ENCODE data around the gene PSMC5.
"Not testable (repeated sequence)": the region's sequence is repeated elsewhere in the genome, so short reads cannot be mapped to it uniquely, and the experiment has no call there.

PSMC5 gene

GRCh38 chr17:63836811-63837210, 9.6 kb downstream of the PSMC5 start:
- Histone ChIP-seq H3K27ac (ENCODE audit: low read depth in 2 of 2, low read length in 2 of 2) (no peak overlapping the region), H3K9ac (ENCODE audit: low read depth in 1 of 2, low read length in 2 of 2) (no peak overlapping the region), H3K27me3 (ENCODE audit: control insufficient read depth in 2 of 2, insufficient read depth in 2 of 2, low read length in 2 of 2) (no peaks in the 10 kb centered on the region), H3K4me3 (ENCODE audit: low read length in 2 of 2) (no peak overlapping the region), H3K9me3 (ENCODE audit: control insufficient read depth in 2 of 2, low read length in 2 of 2) (no peaks in the 10 kb centered on the region), H3K36me3 (ENCODE audit: control insufficient read depth in 2 of 2, insufficient read depth in 2 of 2, low read length in 2 of 2) (peaks cover 46 to 50% of the 10 kb centered on the region in 2 donors), H3K4me1 (ENCODE audit: control insufficient read depth in 2 of 2, insufficient read depth in 2 of 2, low read length in 2 of 2) (peaks cover 28 to 35% of the 10 kb centered on the region in 2 donors)

GRCh38 chr17:63837480-63837879, 10.2 kb downstream of the PSMC5 start:
- H3K9ac ChIP-seq (ENCODE audit: low read depth in 1 of 2, low read length in 2 of 2): no peak overlapping the region
- H3K4me3 ChIP-seq (ENCODE audit: low read length in 2 of 2): no peak overlapping the region
- H3K36me3 ChIP-seq (ENCODE audit: control insufficient read depth in 2 of 2, insufficient read depth in 2 of 2, low read length in 2 of 2): peaks cover 39 to 44% of the 10 kb centered on the region in 2 donors
- no peak overlapping the region for H3K27ac ChIP-seq (ENCODE audit: low read depth in 2 of 2, low read length in 2 of 2)
- no peaks in the 10 kb centered on the region for H3K27me3 ChIP-seq (ENCODE audit: control insufficient read depth in 2 of 2, insufficient read depth in 2 of 2, low read length in 2 of 2)
- peaks cover 28 to 35% of the 10 kb centered on the region in 2 donors for H3K4me1 ChIP-seq (ENCODE audit: control insufficient read depth in 2 of 2, insufficient read depth in 2 of 2, low read length in 2 of 2)
- H3K9me3 ChIP-seq (ENCODE audit: control insufficient read depth in 2 of 2, low read length in 2 of 2): no peaks in the 10 kb centered on the region

- H3K27ac ChIP-seq (ENCODE audit: low read depth in 2 of 2, low read length in 2 of 2): peak overlapping the region; percentile 54 to 76
- peaks cover 33 to 38% of the 10 kb centered on the region in 2 donors for H3K36me3 ChIP-seq (ENCODE audit: control insufficient read depth in 2 of 2, insufficient read depth in 2 of 2, low read length in 2 of 2)
- H3K9me3 ChIP-seq (ENCODE audit: control insufficient read depth in 2 of 2, low read length in 2 of 2): no peaks in the 10 kb centered on the region
- H3K4me3 ChIP-seq (ENCODE audit: low read length in 2 of 2): no peak overlapping the region
- H3K27me3 ChIP-seq (ENCODE audit: control insufficient read depth in 2 of 2, insufficient read depth in 2 of 2, low read length in 2 of 2): no peaks in the 10 kb centered on the region
- peaks cover 28 to 35% of the 10 kb centered on the region in 2 donors for H3K4me1 ChIP-seq (ENCODE audit: control insufficient read depth in 2 of 2, insufficient read depth in 2 of 2, low read length in 2 of 2)
- peak overlapping the region; percentile 6 to 24 for H3K9ac ChIP-seq (ENCODE audit: low read depth in 1 of 2, low read length in 2 of 2)
Measured at GRCh38 chr17:63837962-63838600, 10.8 kb downstream of the PSMC5 start.

- no peaks in the 10 kb centered on the region for H3K9me3 ChIP-seq (ENCODE audit: control insufficient read depth in 2 of 2, low read length in 2 of 2)
- peaks cover 28 to 37% of the 10 kb centered on the region in 2 donors for H3K4me1 ChIP-seq (ENCODE audit: control insufficient read depth in 2 of 2, insufficient read depth in 2 of 2, low read length in 2 of 2)
- H3K36me3 ChIP-seq (ENCODE audit: control insufficient read depth in 2 of 2, insufficient read depth in 2 of 2, low read length in 2 of 2): peaks cover 27 to 32% of the 10 kb centered on the region in 2 donors
- H3K4me3 ChIP-seq (ENCODE audit: low read length in 2 of 2): peak overlapping the region in 1 of 2 donors; percentile 52
- no peaks in the 10 kb centered on the region for H3K27me3 ChIP-seq (ENCODE audit: control insufficient read depth in 2 of 2, insufficient read depth in 2 of 2, low read length in 2 of 2)
- peak overlapping the region; percentile 57 to 63 for H3K9ac ChIP-seq (ENCODE audit: low read depth in 1 of 2, low read length in 2 of 2)
- H3K27ac ChIP-seq (ENCODE audit: low read depth in 2 of 2, low read length in 2 of 2): peak overlapping the region; percentile 76 to 81
Measured at GRCh38 chr17:63838631-63839171, 11.5 kb downstream of the PSMC5 start.

- Histone ChIP-seq H3K27me3 (ENCODE audit: control insufficient read depth in 2 of 2, insufficient read depth in 2 of 2, low read length in 2 of 2) (no peaks in the 10 kb centered on the region), H3K9ac (ENCODE audit: low read depth in 1 of 2, low read length in 2 of 2) (peak overlapping the region; percentile 91 to 92), H3K4me1 (ENCODE audit: control insufficient read depth in 2 of 2, insufficient read depth in 2 of 2, low read length in 2 of 2) (peaks cover 28 to 35% of the 10 kb centered on the region in 2 donors), H3K27ac (ENCODE audit: low read depth in 2 of 2, low read length in 2 of 2) (peak overlapping the region; percentile 88 to 90), H3K9me3 (ENCODE audit: control insufficient read depth in 2 of 2, low read length in 2 of 2) (no peaks in the 10 kb centered on the region), H3K36me3 (ENCODE audit: control insufficient read depth in 2 of 2, insufficient read depth in 2 of 2, low read length in 2 of 2) (peaks cover 10 to 12% of the 10 kb centered on the region in 2 donors), H3K4me3 (ENCODE audit: low read length in 2 of 2) (peak overlapping the region; percentile 87 to 93)
Measured at GRCh38 chr17:63840591-63841349, 13.5 kb downstream of the PSMC5 start.

- H3K36me3 ChIP-seq (ENCODE audit: control insufficient read depth in 2 of 2, insufficient read depth in 2 of 2, low read length in 2 of 2): peaks cover 6 to 8% of the 10 kb centered on the region in 2 donors
- peak overlapping the region; percentile 87 to 93 for H3K4me3 ChIP-seq (ENCODE audit: low read length in 2 of 2)
- H3K27ac ChIP-seq (ENCODE audit: low read depth in 2 of 2, low read length in 2 of 2): peak overlapping the region; percentile 88 to 90
- no peaks in the 10 kb centered on the region for H3K27me3 ChIP-seq (ENCODE audit: control insufficient read depth in 2 of 2, insufficient read depth in 2 of 2, low read length in 2 of 2)
- H3K9ac ChIP-seq (ENCODE audit: low read depth in 1 of 2, low read length in 2 of 2): peak overlapping the region; percentile 91 to 92
- H3K4me1 ChIP-seq (ENCODE audit: control insufficient read depth in 2 of 2, insufficient read depth in 2 of 2, low read length in 2 of 2): peaks cover 28 to 35% of the 10 kb centered on the region in 2 donors
- no peaks in the 10 kb centered on the region for H3K9me3 ChIP-seq (ENCODE audit: control insufficient read depth in 2 of 2, low read length in 2 of 2)
Measured at GRCh38 chr17:63841350-63842172, 14.3 kb downstream of the PSMC5 start.

- peaks cover 28 to 35% of the 10 kb centered on the region in 2 donors for H3K4me1 ChIP-seq (ENCODE audit: control insufficient read depth in 2 of 2, insufficient read depth in 2 of 2, low read length in 2 of 2)
- no peaks in the 10 kb centered on the region for H3K9me3 ChIP-seq (ENCODE audit: control insufficient read depth in 2 of 2, low read length in 2 of 2)
- H3K4me3 ChIP-seq (ENCODE audit: low read length in 2 of 2): peak overlapping the region; percentile 87 to 93
- peak overlapping the region; percentile 88 to 90 for H3K27ac ChIP-seq (ENCODE audit: low read depth in 2 of 2, low read length in 2 of 2)
- peaks cover 0 to 2% of the 10 kb centered on the region in 2 donors for H3K36me3 ChIP-seq (ENCODE audit: control insufficient read depth in 2 of 2, insufficient read depth in 2 of 2, low read length in 2 of 2)
- peak overlapping the region; percentile 91 to 92 for H3K9ac ChIP-seq (ENCODE audit: low read depth in 1 of 2, low read length in 2 of 2)
- no peaks in the 10 kb centered on the region for H3K27me3 ChIP-seq (ENCODE audit: control insufficient read depth in 2 of 2, insufficient read depth in 2 of 2, low read length in 2 of 2)
Measured at GRCh38 chr17:63842173-63842539, 14.9 kb downstream of the PSMC5 start.

- Histone ChIP-seq H3K4me3 (ENCODE audit: low read length in 2 of 2) (peak within 1 kb of the TSS; percentile 87 to 93), H3K27ac (ENCODE audit: low read depth in 2 of 2, low read length in 2 of 2) (peak within 1 kb of the TSS; percentile 88 to 90), H3K27me3 (ENCODE audit: control insufficient read depth in 2 of 2, insufficient read depth in 2 of 2, low read length in 2 of 2) (no peaks in the 10 kb centered on the region), H3K36me3 (ENCODE audit: control insufficient read depth in 2 of 2, insufficient read depth in 2 of 2, low read length in 2 of 2) (no peaks in the 10 kb centered on the region), H3K4me1 (ENCODE audit: control insufficient read depth in 2 of 2, insufficient read depth in 2 of 2, low read length in 2 of 2) (peaks cover 28 to 33% of the 10 kb centered on the region in 2 donors), H3K9ac (ENCODE audit: low read depth in 1 of 2, low read length in 2 of 2) (peak within 1 kb of the TSS; percentile 91 to 92), H3K9me3 (ENCODE audit: control insufficient read depth in 2 of 2, low read length in 2 of 2) (no peaks in the 10 kb centered on the region)
Measured at GRCh38 chr17:63842540-63843386, 15.5 kb downstream of the PSMC5 start, which contains the start of gene SMARCD2. SMARCD2 (minus strand) TSS chr17:63842685; CDS start chr17:63842674, 11 bp downstream.

- H3K27me3 ChIP-seq (ENCODE audit: control insufficient read depth in 2 of 2, insufficient read depth in 2 of 2, low read length in 2 of 2); H3K9me3 ChIP-seq (ENCODE audit: control insufficient read depth in 2 of 2, low read length in 2 of 2); H3K36me3 ChIP-seq (ENCODE audit: control insufficient read depth in 2 of 2, insufficient read depth in 2 of 2, low read length in 2 of 2): not testable (repeated sequence)
- H3K4me3 ChIP-seq (ENCODE audit: low read length in 2 of 2): peak overlapping the region; percentile 78 to 87
- H3K4me1 ChIP-seq (ENCODE audit: control insufficient read depth in 2 of 2, insufficient read depth in 2 of 2, low read length in 2 of 2): peaks cover 25 to 28% of the 10 kb centered on the region in 2 donors
- peak overlapping the region; percentile 73 to 83 for H3K9ac ChIP-seq (ENCODE audit: low read depth in 1 of 2, low read length in 2 of 2)
- peak overlapping the region; percentile 76 to 86 for H3K27ac ChIP-seq (ENCODE audit: low read depth in 2 of 2, low read length in 2 of 2)
Measured at GRCh38 chr17:63843387-63843888, 16.2 kb downstream of the PSMC5 start.
